ES-I3 (cell line): ENCODE data around the gene WDR45.

Source experiments
- H3K36me3 ChIP-seq: 2 replicates; pipeline ENCODE4 v1.6.1; 2013; ENCODE audit warnings: mild to moderate bottlenecking, low read length, control low read depth, moderate library complexity; ENCODE audit not compliant: insufficient read depth
- H3K4me1 ChIP-seq: 2 replicates; pipeline ENCODE4 v1.6.1; 2013; ENCODE audit warnings: mild to moderate bottlenecking, control low read depth, low read length; ENCODE audit not compliant: insufficient read depth
- H3K9ac ChIP-seq: 2 replicates; pipeline ENCODE4 v1.6.1; 2013; ENCODE audit warnings: low read depth, mild to moderate bottlenecking, low read length, moderate library complexity
- H3K9me3 ChIP-seq: 2 replicates; pipeline ENCODE4 v1.6.1; 2013; ENCODE audit warnings: mild to moderate bottlenecking, low read length, moderate library complexity; ENCODE audit not compliant: control insufficient read depth, insufficient read depth

The WDR45 gene

GRCh38 chrX:49067285-49068120 lies 12.2 kb downstream of the WDR45 start:
- Histone ChIP-seq H3K9ac (no peak overlapping the region), H3K9me3 (no peaks in the 10 kb centered on the region), H3K4me1 (no peaks in the 10 kb centered on the region), H3K36me3 (peaks cover 4% of the 10 kb centered on the region; the same call in 1 of the 2 replicates)

GRCh38 chrX:49066690-49067089 lies 13.0 kb downstream of the WDR45 start:
- no peaks in the 10 kb centered on the region for H3K9me3 ChIP-seq
- H3K9ac ChIP-seq, result no peak overlapping the region
- no peaks in the 10 kb centered on the region for H3K4me1 ChIP-seq
- H3K36me3 ChIP-seq, result peaks cover 4% of the 10 kb centered on the region; the same call in 1 of the 2 replicates

DNA sequence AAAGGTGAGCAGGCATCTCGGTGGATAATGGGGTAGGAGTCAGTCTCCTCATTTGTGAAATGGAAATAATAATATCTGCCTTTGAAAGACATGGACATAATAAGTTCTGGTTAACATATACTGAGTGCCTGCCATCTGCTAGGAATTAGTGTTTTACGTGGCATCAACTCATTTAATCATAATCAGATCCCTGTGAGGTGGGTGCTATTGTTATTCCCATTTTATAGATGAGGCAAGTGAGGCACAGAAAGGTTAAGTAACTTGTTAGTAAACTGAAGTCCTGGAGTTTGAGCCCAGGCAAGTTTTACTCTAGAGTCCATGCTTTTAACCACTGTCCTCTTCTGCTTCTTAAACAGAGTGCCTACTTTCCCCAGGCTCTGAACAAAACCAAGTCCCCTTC lies 13.4 kb downstream of the WDR45 start:
- Histone ChIP-seq H3K9ac (no peak overlapping the region), H3K36me3 (peaks cover 6% of the 10 kb centered on the region; the same call in 1 of the 2 replicates), H3K9me3 (no peaks in the 10 kb centered on the region), H3K4me1 (no peaks in the 10 kb centered on the region)

DNA sequence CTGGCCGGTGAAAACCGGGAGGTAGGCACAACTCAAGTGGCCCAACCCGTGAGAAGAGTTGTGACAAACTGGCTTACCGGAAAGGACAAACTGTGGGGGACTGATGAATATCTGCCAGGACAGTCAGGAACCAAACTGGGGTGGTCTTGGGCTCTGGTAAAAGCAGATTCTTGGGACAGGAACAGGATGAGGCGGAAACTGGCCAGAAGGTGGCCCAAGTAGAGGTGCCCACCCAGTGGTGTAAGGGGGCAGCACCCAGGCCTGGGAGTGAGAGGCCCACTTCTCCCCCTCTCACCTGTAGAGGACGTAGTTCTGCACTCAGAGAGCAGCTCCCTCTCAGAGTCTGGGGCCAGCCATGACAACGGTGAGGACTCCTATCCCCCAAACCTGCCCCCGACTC lies 15.0 kb downstream of the WDR45 start:
- Histone ChIP-seq H3K9me3 (no peaks in the 10 kb centered on the region), H3K4me1 (no peaks in the 10 kb centered on the region; the same call in 1 of the 2 replicates), H3K9ac (no peak overlapping the region), H3K36me3 (peaks cover 6% of the 10 kb centered on the region; the same call in 1 of the 2 replicates)

- Histone ChIP-seq H3K9ac (no peak overlapping the region), H3K4me1 (no peaks in the 10 kb centered on the region; the same call in 1 of the 2 replicates), H3K9me3 (no peaks in the 10 kb centered on the region), H3K36me3 (peaks cover 6% of the 10 kb centered on the region; the same call in 1 of the 2 replicates)
Observed at GRCh38 chrX:49064303-49064702, 15.4 kb downstream of the WDR45 start.

- Histone ChIP-seq H3K36me3 (peaks cover 6% of the 10 kb centered on the region; the same call in 1 of the 2 replicates), H3K9me3 (no peaks in the 10 kb centered on the region), H3K9ac (no peak overlapping the region), H3K4me1 (no peaks in the 10 kb centered on the region; the same call in 1 of the 2 replicates)
Observed at GRCh38 chrX:49063715-49064114, 16.0 kb downstream of the WDR45 start.

DNA sequence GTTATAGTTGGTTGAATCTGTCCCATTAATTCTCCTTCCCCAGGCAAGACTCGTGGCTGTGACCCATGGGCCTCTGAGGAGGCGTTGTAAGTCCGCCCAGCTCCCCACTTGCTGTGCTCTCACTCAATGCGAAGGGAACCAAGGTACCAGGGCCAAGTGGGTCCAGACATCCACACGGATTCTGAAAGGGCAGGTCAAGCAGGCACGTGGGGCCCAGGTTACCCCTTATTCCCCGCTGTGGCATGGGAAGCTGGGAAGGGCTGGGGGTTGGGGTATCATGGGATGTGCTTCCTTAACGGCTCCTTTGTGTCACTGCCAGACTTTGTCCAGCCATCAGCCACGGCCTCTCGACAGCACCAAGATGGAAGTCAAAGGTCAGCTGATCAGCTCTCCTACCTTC lies 17.8 kb downstream of the WDR45 start:
- H3K9ac ChIP-seq, result no peak overlapping the region
- no peaks in the 10 kb centered on the region for H3K9me3 ChIP-seq
- H3K4me1 ChIP-seq, result peaks cover 9% of the 10 kb centered on the region
- H3K36me3 ChIP-seq, result peaks cover 6% of the 10 kb centered on the region; the same call in 1 of the 2 replicates

DNA sequence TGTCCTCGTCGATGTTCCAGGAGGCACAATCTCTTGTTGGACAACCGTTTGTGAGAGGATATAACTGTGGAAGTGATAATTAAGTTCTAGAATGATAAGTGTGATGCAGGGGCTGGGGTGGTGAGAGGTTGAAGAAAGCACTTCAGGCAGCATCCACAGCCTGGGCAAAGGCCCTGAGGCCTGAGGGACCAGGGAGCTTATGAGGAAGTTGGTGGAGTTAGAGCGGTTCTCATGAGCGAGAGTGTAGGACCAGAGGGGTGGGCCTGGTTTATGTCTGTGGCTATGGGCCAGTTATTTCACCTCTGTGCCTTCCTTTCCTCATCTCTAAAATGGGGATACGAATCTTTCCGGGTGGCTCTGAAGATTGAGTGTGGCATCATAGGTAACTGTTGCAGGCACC lies 18.2 kb downstream of the WDR45 start:
- H3K36me3 ChIP-seq, result peaks cover 6% of the 10 kb centered on the region; the same call in 1 of the 2 replicates
- no peak overlapping the region for H3K9ac ChIP-seq
- H3K4me1 ChIP-seq, result peaks cover 9% of the 10 kb centered on the region
- no peaks in the 10 kb centered on the region for H3K9me3 ChIP-seq

GRCh38 chrX:49060914-49061313 lies 18.8 kb downstream of the WDR45 start:
- Histone ChIP-seq H3K9ac (no peak overlapping the region), H3K36me3 (peaks cover 4% of the 10 kb centered on the region; the same call in 1 of the 2 replicates), H3K4me1 (peaks cover 9% of the 10 kb centered on the region), H3K9me3 (no peaks in the 10 kb centered on the region)

DNA sequence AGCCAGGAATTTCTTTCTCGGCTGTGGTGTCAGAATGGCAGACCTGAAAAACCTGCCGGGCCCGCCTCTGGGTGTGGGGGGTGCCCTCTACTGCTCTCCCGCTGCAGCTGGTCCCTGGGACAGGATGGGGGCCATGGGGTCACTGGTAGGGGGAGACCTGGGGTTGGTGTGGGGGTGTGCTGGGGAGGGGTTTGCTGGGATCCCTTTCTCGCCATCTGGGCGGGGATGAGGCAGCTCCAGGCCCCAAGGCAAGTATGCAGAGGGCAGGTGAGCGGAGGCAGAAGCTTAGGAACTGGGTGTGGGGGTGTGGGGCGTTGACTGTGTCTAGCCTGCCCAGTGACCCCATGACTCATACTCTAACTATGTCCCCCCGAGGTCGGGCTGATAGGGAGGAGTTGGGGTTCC lies 20.0 kb downstream of the WDR45 start:
- peaks cover 9% of the 10 kb centered on the region for H3K4me1 ChIP-seq
- peaks cover 5% of the 10 kb centered on the region; the same call in 1 of the 2 replicates for H3K36me3 ChIP-seq
- no peaks in the 10 kb centered on the region for H3K9me3 ChIP-seq
- H3K9ac ChIP-seq, result peak overlapping the region; percentile 78; the same call in 1 of the 2 replicates

DNA sequence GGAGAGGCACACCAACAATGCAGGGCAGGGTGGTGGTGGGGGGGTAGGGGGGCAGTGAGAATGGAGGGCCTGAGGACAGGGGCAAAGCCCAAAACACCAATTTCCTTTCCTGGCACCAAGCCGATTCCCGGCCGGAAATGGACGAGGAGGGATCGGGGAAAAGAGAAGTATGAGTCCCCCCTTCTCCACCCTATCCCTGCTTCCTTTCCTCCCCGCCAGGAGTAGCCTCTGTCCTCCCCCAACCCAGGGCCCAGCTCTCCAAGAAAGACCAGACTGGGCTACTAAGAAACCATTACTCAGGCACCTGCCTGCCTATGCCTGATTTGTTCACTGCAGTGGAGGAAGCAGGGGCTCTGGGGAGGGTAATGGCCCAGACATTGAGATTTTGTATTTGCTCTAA lies 20.5 kb downstream of the WDR45 start:
- H3K36me3 ChIP-seq, result peaks cover 5% of the 10 kb centered on the region; the same call in 1 of the 2 replicates
- peak overlapping the region; percentile 78 for H3K9ac ChIP-seq
- no peaks in the 10 kb centered on the region for H3K9me3 ChIP-seq
- H3K4me1 ChIP-seq, result peaks cover 9% of the 10 kb centered on the region

DNA sequence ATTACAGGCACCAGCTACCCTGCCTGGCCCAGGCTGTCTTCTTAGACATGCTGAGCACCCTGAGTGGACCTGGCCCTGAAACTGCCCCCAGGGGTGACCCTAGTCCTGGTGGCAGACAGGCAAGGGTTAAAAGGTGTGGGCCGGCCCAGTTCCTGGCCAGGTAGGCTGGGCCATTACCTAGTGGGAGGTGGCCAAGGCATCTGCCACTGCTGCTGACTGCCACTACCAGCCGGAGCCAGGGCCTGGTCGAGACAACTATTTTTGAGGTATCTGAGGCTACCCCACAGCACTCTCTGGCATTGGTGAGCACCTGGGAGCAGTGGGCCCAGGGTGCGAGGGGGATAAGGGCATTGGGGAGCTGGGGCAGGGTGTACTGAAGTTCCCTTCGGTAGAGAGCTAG lies 20.9 kb downstream of the WDR45 start, which contains the start of gene CCDC120:
CCDC120 (plus strand) TSS at position 206 of the 400 bp plus-strand sequence. CDS start 3,043 bp downstream, outside the sequence.
- Histone ChIP-seq H3K36me3 (peaks cover 5% of the 10 kb centered on the region; the same call in 1 of the 2 replicates), H3K9ac (peak within 1 kb of the TSS; percentile 78), H3K9me3 (no peaks in the 10 kb centered on the region)

DNA sequence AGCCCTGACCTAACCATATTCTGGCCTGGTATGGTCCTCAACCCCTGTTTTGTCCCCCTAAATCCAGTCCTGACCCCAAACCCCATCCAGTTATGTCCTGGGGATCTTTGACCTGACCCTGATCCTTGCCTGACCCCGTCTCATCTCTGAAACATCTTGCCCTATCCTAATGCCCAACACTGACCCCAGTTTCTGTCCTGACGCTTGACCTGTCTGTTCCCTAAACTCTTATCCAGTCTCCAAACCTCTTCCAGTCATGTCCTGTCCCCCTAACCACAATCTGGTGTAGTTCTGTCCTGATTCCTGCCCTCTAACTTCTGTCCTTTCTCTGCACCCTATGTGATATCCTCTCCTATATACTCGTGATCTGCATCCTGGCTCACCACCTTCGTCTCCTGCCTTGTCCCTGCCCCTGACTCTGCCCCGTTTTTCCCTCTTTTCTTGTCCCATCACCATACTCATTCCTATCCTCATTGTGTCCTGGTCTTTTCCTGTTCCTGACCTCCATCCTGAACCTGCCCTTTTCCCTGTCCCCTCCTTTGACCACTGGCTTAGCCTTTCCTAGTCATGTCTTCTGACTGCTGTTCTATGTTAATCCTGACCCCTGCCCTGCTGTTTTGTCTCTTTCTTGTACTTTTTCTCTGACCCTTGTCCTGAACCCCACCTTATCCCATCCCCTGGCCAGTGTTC lies 25.5 kb downstream of the WDR45 start:
- no peaks in the 10 kb centered on the region for H3K9me3 ChIP-seq
- H3K9ac ChIP-seq, result peak overlapping the region; percentile 54
- H3K4me1 ChIP-seq, result peaks cover 9% of the 10 kb centered on the region
- H3K36me3 ChIP-seq, result 0 out of 2 replicates have a peak, but pooled peaks cover 3% of the 10 kb centered on the region

More for the DNA sequence above, 20.9 kb downstream of the WDR45 start, which contains the start of gene CCDC120:
- peaks cover 9% of the 10 kb centered on the region for H3K4me1 ChIP-seq
